Measurements from ENCODE around the gene INO80D.

INO80D gene

DNA sequence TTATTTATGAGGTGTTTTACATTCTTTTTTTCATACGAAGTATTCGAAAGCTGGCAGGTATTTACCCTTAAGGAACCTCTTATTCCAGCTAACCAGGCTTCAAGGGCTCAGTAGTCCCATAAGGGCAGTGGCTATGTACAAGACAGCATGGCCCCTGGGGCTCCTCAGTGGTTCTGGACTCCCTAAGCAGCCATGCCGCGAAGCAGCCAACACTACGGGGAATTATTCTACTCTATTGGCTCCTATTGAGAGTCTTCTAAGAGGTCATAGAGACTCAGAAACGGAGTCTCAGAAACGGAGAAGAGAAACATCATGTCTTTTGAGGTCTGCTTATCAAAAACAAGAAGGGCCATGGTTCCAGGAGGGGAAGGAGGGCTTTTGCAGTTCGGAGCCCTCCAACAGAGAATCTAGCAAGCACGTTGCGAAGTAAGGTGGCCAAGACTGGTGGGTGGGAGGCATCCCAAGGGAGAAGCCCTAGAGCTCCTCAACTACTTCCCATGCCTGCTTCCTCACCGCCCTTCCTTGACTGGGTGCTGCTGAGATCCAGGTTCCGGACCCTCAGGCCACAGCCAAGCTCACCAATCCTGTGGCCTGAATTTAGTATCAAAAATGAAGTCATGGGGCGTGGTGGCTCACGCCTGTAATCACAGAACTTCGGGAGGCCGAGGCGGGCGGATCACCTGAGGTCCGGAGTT is 109.7 kb downstream of the INO80D start:
- DNase-seq = no peak

DNA sequence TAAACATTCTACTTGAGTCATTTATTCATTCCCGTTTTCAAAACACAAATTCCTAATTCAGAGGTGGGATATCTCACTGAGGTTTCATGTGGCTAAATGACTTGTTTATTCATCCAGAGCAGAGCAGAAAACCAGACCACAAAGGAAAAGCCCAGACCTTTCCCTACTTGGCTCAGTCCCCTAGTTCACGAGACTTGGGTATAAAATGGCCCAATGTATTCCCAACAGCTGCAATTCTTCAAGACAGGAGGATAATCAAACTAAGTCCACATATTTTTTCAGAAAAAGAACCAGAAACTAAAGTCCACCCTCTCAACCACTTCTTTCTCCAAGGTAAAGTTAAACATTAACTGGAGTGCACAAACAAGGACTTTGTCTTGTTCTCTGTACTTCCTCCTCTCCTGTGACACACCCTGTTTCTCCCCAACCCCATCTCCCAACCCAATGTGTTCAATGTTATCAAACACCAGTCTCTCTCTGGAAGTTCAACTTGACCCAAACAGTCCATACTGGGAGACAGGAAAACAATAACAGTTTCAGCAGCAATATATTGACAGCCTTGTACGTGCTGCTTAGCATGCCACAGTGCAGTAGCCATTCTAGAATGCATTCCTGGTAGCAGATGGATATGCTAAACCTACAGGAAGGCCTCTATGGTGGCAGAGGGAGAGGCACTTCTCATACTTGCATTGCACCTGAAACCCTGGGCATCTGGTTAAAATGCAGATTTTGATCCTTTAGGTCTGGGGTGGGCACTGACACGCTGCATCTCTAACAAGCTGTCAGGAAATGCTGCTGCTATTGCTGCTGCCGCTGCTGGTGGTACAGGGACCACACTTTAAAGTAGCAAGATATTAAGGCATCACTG is 110.7 kb downstream of the INO80D start:
- DNase-seq = no peak

DNA sequence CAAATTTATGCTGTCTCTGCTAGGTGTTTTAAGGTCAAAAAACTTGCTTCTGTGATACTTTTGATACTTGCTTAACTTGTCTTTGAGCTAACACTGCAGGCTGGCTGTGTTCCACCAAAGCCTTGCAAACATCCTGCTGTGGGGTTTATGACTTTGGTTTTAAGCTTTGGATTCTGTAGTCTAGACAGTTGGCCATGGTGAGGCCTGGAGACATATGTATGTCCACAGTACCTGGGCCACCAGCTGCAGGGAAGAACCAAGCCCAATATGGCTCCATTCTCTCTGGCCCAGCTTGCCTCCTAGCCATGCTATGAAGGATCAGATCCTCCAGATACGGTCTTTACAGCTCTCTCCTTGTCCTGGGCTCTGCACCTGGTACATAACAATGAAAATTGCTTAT is 113.9 kb downstream of the INO80D start:
- no peak for DNase-seq

DNA sequence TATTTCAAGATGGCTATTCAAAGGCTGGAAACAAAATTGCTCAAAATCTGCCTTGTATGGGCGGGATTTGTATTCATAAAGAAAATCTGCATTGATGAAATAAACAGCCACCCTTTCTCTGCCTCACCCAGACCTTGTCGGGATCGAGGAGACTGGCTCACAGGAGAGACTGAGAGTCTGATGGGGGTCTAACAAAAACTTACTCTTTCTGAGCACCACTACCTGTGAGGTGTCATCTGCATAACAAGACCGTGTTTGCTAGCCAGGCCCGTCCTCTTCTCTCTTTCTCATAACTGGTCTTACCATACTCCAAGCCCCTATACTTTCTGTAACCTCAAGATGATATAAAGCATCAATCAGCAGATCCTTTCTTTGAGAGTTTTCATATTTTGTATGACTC is 115.6 kb downstream of the INO80D start:
- no peak for DNase-seq

DNA sequence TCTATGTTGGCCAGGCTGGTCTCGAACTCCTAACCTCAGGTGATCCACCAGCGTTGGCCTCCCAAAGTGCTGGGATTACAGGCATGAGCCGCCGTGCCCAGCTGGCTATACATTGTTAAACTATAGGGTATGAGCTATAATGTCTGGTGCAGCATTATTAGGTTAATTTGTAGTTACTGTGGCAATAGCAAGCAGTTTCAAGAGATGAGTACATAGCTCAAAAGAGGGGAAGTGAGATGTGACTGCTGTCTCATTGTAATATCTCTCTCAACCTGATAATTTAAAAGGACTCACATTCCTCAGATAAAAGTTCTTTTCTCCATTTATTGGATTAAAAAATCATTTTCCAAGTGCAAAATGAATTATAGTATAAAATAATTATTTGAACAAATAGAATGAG is 116.4 kb downstream of the INO80D start:
- no peak for DNase-seq

DNA sequence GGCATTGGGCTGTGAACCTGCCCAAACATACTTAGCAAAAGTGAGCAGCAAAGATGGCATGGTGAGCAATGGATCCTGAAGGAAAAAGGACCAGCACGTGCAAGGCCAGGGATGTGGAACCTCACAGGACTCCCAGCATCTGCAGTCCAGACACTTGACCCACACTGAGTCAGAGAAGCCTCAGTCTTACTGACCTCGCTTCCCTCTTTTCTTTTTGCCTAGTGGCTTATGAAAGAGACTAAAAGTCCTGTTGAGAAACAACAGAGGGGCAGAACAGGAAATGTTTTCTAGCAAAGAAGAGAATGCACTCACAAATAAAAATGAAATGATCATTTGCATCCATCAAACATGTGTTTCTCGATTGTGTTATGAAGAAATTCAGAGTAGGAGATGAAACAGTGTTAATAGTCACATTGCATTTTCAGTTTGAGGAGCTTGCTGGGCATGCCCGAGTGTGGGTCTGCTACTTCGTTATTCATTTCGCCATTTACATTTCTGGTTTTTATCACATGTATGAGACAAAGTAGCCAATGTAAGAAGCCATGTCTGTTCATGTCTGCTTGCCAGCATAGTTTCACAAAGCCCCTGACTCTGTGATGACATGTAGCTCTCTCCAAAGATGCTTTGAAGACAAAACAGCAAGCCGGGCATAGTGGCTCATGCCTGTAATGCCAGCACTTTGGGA is 118.4 kb downstream of the INO80D start:
- no peak for DNase-seq

DNA sequence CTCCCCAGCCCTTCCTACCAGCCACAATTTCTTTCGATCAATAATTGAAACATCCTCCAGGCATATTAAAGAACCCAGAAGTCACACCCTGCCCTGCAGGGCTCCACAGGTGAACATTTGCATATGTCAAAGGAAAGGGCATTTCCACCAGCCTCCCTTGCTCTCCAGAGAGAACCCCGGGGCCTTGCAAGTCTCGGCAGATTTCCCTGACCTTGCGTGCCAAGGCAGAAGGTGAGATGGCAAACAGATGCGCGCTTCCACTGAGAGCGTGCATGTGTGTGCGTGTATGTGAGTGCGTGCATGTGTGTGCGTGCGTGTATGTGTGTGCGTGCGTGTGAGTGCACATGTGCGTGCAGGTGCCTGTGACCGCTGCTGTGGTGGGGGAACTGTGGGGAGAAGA is 120.3 kb downstream of the INO80D start:
- no peak for DNase-seq

DNA sequence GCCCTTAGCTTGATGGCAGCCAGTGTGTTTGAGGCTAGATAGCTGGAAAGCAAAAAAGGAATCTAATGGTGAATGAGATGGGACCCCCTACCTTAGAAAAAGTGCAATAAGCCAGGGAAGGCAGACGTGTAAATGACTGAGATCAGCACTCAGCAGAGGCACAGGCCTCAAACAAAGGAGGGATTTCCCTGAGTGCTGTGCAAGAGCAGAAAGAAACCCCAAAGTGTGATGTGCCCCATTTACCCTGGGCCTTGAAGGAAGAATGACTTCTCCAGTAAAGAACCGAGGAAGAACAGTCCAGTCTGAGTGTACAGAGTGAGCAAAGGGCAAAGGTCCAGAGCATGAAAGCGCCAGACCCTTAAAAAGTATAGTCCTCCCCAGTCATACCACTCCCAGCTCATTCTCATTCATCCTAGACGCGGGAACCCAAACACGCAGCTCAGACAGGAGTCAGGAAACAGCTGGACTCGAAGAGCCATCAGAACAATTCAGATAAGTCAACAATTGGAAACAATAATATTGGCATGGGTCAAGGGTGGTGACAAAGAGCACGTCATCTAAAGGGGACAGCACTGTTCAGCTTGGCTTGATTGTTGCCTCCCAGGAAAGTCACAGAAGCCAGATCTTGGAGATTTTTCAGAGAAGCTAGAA is 121.7 kb downstream of the INO80D start:
- DNase-seq = no peak

DNA sequence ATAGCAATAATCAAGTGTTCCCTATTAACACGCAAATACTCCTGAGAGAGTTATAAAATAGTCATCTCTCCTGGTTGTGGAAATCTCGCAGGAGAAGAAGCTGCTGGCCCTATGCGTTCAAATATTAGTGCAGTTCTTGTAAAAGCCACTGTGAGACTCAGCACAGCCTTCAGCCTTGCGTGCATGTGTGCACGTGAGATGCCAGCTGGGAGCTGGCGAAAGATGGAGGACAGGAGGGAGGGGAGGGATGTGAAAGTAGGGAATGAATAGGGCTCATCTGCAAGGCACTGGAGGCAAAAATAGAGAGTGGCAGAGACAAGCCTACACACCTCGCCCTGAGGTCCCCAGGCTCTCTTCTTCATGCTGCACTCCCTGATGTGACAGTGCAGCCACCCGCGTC is 126.5 kb downstream of the INO80D start:
- no peak for DNase-seq

DNA sequence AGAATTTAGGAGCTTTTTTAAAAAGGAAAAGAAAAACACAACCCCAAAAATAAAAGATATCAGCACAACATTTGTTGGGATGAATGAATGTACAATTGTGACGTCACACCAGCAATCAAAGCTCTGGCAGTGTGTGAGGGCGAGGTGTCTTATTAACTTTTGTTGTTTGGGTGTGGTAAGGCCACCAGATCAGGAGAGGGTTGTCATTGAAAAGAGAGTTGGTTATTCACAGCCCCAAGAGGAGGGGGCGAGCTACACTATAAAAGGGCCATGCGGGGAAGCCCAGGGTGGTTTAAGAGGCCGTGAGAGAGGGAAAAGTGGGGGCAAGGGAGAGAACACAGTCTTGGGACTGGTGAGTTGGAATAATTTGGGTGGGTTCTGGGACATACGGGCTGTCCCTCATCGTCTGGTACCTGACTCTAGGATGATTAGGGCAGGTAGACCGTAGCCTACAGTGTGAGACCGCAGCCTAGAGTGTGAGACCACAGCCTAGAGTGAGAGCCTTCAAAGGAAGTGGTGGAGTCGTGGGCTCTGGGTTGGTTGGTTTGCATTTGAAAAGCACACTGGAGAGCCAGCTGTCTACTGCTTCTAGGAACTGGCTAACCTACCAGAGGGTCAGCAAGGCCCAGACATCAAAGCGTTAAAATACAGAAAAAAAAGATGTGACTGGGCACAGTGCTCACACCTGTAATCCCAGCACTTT is 128.4 kb downstream of the INO80D start:
- DNase-seq = no peak

DNA sequence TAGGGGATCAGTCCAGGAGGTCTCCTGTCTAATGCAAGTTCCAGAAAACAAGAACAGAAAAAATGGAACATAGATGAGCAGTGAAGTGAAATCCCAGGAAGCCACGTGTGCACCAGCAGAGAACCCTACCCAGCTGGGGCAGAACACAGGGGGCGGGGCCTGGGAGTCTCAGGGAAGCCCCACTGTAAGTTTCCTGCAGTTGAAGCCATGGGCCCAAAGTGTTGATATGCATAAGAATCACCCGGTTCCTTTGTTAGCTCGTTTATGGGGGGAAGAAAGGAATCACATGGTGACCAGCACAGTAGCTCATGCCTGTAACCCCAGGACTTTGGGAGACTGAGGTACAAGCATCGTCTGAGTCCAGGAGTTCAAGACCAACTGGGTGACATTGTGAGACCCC is 131.3 kb downstream of the INO80D start:
- no peak for DNase-seq

DNA sequence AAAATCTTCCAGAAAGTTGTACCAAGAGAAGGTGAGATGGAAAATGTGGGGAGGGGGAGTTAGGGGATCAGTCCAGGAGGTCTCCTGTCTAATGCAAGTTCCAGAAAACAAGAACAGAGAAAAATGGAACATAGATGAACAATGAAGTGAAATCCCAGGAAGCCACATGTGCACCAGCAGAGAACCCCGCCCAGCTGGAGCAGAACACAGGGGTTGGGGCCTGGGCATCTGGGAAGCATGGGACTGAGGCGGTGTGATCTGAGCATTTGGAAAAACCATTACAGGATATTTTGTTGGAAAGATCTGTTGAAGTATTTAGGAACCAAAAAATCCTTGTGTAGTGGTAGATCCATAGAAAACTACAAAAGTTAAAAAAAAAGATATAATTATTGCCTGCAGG is 133.7 kb downstream of the INO80D start:
- DNase-seq = no peak

DNA sequence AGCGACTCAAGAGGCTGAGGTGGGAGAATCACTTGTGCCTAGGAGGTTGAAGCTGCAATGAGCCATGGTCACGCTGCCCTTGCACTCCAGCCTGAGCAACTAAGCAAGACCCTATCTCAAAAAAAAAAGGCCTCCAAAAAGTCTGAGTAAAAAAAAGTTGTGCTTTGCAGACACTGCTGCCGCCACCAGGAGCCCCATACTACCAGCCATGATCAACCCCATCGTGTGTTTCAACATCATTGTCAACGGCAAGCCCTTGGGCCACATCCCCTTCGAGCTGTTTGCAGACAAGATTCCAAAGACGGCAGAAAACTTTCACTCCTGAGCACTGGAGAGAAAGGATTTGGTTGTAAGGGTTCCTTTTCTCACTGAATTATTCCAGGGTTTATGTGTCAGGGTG is 137.1 kb downstream of the INO80D start:
- DNase-seq = no peak

DNA sequence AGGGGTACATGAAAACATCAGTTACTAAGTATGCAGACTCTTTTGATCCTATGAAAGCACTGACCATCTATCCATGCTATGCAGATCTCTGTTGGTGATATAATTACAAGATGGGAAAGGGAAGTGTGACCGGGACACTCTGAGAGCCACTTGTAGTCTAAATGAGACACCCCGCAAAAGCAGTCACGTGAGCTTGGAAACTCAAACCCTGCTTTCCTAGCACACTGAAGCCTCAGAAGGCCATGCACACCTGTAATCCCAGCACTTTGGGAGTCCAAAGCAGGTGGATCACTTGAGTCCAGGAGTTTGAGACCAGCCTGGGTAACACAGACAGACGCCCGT is 137.5 kb downstream of the INO80D start:
- no peak for DNase-seq

DNA sequence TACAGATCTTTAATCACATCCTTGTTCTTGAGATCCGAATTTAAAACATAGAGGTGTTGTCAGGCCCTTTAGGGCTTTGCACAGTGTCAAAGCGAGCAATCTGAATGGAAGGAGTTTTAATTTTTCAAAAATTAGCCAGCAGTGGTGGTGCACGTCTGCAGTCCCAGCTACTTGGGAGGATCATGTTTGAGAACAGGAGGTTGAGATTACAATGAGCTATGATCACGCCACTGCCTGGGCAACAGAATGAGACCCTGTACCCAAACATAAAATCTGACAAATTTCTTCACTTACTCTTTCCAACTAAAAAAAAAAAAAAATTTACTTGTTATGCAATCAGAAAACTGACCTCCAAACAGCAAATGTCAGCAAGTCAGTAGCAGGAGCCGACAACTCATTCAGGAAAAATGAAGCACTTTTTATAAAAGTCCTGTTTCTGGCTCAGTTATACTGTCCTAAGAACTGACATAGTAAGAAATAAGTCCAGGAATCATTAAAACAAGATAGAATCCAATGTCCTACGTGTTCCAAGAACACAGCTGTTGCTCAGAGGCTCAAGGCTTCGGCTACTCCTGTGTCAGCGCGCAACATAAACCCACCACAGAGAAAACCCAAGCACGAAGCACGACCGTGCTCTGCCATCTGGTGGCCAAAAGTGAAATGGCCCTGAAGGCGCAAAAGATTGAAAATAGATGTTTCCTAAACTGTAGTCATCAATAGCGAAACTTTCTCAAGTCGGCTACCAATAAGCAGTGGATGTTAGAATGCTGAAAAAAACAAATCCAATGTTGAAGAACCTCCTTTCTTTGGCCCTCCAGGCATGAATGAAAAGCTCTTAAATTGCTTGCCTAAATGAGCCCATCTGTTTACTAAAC is 138.1 kb downstream of the INO80D start:
- peak; percentile 64 for DNase-seq

DNA sequence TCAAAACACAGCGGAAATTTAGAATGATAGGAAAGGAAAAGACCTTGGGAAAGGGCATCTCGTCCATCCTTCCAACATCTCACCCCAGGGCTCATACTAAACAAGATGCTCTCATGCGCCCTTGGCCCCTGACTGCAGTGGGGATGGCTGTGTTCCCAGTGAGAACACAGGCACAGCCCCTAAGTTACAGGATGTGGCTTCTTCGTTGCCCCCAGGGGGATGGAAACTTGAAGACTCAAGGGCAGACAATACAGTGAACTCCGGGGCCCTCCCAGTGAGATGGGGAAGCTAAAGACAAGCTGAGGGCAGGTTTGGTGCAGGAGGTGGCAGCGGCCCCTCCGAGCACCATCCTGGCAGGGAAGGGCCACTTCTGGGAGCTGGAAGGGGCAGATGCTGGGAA is 139.7 kb downstream of the INO80D start:
- no peak for DNase-seq
